ENCODE measurements around the gene OXCT1. TPM values are rescaled to one million over a fixed set of nuclear protein-coding genes. Genes with fewer than 3 reads are reported as not detected.

The OXCT1 gene
- 20.1 and 27.1 TPM in 2 replicates for total RNA-seq

DNA sequence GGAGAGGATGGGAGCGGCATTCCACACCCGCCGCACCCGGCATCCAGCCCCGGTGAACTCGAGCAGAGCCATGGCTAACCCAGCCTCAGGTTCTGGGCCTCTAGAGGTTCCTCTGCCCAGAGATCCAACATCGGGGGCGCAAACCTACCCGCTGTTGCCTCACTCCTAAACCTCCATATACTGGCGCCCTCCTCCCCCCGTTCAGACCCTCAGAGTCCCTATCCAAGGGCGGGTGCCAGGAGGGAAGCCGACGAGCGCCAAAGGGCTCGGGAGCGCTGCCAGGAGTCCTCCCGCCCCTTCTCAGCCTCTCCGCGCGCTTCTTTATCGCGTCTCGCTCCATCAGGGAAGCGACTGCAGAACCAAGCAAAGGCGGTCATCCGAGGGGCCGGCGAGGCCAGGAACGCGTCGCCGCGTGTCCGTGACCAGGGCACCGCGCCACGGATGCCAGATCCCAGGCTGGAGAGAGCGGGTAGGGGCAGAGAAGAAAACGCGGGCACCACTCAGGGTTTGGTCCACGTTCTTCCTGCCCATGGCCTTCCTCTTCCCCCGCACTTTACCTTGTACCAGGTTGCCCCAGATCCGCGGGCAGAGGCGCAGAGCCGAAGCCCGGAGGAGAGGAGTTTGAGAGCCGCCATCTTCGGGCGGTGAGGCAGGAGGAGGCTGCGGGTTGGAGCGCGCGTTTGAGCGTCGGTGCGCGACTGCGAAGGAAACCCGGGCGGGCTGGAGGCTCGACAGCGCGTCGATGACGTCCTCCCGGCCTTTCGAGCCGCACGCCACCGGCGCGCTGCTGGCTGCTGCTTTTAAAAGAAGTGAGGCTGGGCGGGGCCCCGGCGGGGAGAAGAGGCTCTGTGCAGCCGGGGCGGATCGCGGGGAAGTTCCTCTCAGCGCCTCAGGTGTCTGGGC lies at the start of gene OXCT1:
TSS of gene OXCT1 (minus strand) at position 702 of the 903 bp plus-strand sequence. CDS start at position 635, 67 bp downstream.

DNA sequence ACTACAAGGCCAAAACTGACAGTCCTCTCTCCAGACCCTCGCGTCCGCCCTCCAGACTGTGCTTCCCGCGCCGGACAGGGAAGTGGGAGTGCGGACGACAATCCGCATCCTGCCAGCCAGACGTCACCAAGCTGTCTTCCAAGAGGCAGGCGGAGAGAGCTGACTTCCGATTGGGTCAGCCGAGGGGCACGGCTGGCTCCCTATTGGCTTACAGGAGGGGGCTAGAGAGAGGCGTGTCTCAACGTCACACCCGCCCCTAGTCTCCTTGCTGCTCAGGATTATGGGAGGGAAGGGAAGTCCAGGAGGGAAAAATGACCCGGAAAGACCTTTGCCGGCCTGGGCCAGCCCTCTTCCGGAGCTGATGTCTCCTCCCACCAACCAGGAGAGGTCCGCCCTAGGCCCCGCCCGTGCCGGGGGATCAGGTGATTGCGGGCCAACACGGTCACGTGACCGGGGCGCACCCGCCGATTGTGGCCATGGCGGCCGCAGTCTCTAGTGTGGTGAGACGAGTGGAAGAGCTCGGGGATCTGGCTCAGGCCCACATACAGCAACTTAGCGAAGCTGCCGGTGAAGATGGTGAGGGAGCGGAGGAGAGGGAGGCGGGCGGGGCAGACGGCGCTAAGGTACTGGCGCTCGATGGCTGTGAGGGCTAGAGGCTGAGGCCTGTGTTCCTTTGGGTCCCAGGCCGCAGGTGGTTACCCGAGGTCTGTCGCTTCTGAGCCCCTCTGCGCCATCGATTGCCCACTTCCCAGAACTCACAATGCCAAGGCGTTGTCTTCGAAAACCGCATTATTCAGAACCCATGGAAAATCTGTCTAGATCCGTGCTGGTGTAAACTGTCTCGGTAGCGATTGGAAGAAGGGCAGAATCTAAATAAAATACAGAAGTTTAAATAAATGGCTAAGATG lies 33.9 kb upstream of the OXCT1 start, which contains the start of gene RIMOC1:
TSS of gene RIMOC1 (plus strand) at position 453 of the 908 bp plus-strand sequence. CDS start at position 477, 24 bp downstream.

Other genes starting within 250 kb of the OXCT1 start
- gene RIMOC1, start 33.9 kb upstream of the OXCT1 start, total RNA-seq, result 15.3 and 33.7 TPM in 2 replicates
- 6.9 and 7.6 TPM in 2 replicates for gene FBXO4, start 54.9 kb upstream of the OXCT1 start, total RNA-seq